Measurements from ENCODE around the gene MAX.

- TF ChIP-seq POLR2AphosphoS5 (IDR thresholded peaks at IDR 0.05), result no peak
- no peak for TF ChIP-seq CTCF (IDR thresholded peaks at IDR 0.05)
- TF ChIP-seq POLR2A (IDR thresholded peaks at IDR 0.05), result no peak
Measured at GRCh38 chr14:65069874-65070413, 32.4 kb downstream of the MAX start.
